PFSK-1 (cell line): ENCODE results near the gene CTCF.

Experiments
- POLR2AphosphoS5 ChIP-seq: IDR thresholded peaks from 2 replicates; pipeline ENCODE4 v1.6.1; 2012; ENCODE audit warnings: low read depth, mild to moderate bottlenecking, control low read depth, low read length, moderate library complexity
- SIN3A ChIP-seq: IDR thresholded peaks from 2 replicates; pipeline ENCODE4 v1.6.1; 2012; ENCODE audit warnings: mild to moderate bottlenecking, low read length, moderate library complexity, borderline replicate concordance; ENCODE audit not compliant: insufficient read depth
- TAF1 ChIP-seq: IDR thresholded peaks from 2 replicates; pipeline ENCODE4 v1.6.1; 2012; ENCODE audit warnings: low read length, control low read depth, borderline replicate concordance; ENCODE audit not compliant: insufficient read depth
- TF ChIP-seq, protein P1 (sequence below), 2 experiments: IDR thresholded peaks; 2 replicates each; pipeline versions ENCODE4 v1.6.1 to v1.8.0; 2011 to 2012; ENCODE audit warnings: low read depth in 2 of 2, low read length in 2 of 2, control low read depth in 1 of 2, inconsistent platforms in 1 of 2, mild to moderate bottlenecking in 1 of 2, moderate library complexity in 1 of 2; ENCODE audit not compliant: insufficient read depth in 1 of 2

DNA sequence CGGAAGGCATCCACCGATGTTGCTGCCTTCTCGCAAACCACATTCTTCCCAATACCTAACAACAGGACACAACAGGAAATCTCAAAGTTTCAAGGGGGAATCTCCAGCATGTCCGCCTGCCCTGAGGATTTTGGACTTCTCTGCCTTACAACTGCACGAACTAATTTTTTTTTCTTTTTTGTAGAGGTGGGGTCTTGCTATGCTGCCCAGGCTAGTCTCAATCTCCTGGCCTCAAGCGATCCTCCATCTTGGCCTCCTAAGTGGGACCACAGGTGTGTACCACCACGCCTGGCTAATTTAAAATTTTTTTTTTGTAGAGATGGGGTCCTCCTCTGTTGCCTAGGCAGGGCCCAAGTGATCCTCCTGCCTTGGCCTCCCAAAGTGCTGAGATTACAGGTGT is 113.7 kb downstream of the CTCF start:
- no peak for TF ChIP-seq TAF1
- no peak for TF ChIP-seq POLR2AphosphoS5
- TF ChIP-seq SIN3A = no peak
- TF ChIP-seq, protein P1, sequence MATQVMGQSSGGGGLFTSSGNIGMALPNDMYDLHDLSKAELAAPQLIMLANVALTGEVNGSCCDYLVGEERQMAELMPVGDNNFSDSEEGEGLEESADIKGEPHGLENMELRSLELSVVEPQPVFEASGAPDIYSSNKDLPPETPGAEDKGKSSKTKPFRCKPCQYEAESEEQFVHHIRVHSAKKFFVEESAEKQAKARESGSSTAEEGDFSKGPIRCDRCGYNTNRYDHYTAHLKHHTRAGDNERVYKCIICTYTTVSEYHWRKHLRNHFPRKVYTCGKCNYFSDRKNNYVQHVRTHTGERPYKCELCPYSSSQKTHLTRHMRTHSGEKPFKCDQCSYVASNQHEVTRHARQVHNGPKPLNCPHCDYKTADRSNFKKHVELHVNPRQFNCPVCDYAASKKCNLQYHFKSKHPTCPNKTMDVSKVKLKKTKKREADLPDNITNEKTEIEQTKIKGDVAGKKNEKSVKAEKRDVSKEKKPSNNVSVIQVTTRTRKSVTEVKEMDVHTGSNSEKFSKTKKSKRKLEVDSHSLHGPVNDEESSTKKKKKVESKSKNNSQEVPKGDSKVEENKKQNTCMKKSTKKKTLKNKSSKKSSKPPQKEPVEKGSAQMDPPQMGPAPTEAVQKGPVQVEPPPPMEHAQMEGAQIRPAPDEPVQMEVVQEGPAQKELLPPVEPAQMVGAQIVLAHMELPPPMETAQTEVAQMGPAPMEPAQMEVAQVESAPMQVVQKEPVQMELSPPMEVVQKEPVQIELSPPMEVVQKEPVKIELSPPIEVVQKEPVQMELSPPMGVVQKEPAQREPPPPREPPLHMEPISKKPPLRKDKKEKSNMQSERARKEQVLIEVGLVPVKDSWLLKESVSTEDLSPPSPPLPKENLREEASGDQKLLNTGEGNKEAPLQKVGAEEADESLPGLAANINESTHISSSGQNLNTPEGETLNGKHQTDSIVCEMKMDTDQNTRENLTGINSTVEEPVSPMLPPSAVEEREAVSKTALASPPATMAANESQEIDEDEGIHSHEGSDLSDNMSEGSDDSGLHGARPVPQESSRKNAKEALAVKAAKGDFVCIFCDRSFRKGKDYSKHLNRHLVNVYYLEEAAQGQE (IDR thresholded peaks at IDR 0.05; ENCODE audit: insufficient read depth in 1 of 2, low read depth in 2 of 2, low read length in 2 of 2) = no peak
